Heart left ventricle (tissue), 13 donors: ENCODE measurements around the gene METTL2A.

ENCODE experiments used
- POLR2A ChIP-seq, 2 donors: fragments of 450-650 bp; IDR thresholded peaks; one replicate each; pipeline ENCODE4 v1.6.1; 2017; ENCODE audit warnings: antibody characterized with exemption in 2 of 2, mild to moderate bottlenecking in 2 of 2, moderate library complexity in 2 of 2
- TF ChIP-seq, protein P1 (sequence below), 12 donors: fragments of 200-600 bp; sonication (generic) in 4 of 12; IDR thresholded peaks; one replicate each; pipeline versions ENCODE4 v1.5.0 to v1.8.0; 2018 to 2022; ENCODE audit warnings: antibody characterized with exemption in 12 of 12, mild to moderate bottlenecking in 5 of 12
- donor health status: ischemic (EF 13 %, LVEDD 7.1; RV severe dilation, severe dysfunction).
- donor health status: DM: no; HTN: yes; CAD: no.
- donor health status: DM: no; HTN: no; CAD: no.
- donor health status: ischemic (EF 25% LVEDD 6.9; RV normal size, moderate dysfunction).
- donor health status: ischemic (EF 25% LVEDD 5.7; RV mildly dilated, moderate dysfunction).
- donor health status: ischemic (EF 35%, LVEDD 5.7; RV mildly dilated, moderate dysfunction).
- donor health status: nonischemic (EF 11% LVEDD 7.7; RV severe dilation, severe dysfunction).
- donor health status: DM: yes; HTN: yes; CAD: no.
- donor health status: PGD.
- donor health status: ischemic (EF 29% LVEDD 5.4; RV normal size, mild dysfunction).
- donor health status: nonischemic (EF 23%, LVEDD 6.1; RV moderate dilation, normal function).

GRCh38 chr17:62380253-62380652 lies 43.4 kb upstream of the METTL2A start, which contains the start of gene EFCAB3:
- TF ChIP-seq, protein P1, sequence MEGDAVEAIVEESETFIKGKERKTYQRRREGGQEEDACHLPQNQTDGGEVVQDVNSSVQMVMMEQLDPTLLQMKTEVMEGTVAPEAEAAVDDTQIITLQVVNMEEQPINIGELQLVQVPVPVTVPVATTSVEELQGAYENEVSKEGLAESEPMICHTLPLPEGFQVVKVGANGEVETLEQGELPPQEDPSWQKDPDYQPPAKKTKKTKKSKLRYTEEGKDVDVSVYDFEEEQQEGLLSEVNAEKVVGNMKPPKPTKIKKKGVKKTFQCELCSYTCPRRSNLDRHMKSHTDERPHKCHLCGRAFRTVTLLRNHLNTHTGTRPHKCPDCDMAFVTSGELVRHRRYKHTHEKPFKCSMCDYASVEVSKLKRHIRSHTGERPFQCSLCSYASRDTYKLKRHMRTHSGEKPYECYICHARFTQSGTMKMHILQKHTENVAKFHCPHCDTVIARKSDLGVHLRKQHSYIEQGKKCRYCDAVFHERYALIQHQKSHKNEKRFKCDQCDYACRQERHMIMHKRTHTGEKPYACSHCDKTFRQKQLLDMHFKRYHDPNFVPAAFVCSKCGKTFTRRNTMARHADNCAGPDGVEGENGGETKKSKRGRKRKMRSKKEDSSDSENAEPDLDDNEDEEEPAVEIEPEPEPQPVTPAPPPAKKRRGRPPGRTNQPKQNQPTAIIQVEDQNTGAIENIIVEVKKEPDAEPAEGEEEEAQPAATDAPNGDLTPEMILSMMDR (IDR thresholded peaks at IDR 0.05): no peak
- TF ChIP-seq POLR2A (IDR thresholded peaks at IDR 0.05): no peak
